ENCODE data around the gene SESTD1. TPM values are rescaled to one million over a fixed set of nuclear protein-coding genes. Genes with fewer than 3 reads are reported as not detected.
"Not testable (repeated sequence)": the region's sequence is repeated elsewhere in the genome, so short reads cannot be mapped to it uniquely, and the experiment has no call there.

The SESTD1 gene
- total and polyA plus RNA-seq, 2 donors = 41.1 to 81.0 TPM

DNA sequence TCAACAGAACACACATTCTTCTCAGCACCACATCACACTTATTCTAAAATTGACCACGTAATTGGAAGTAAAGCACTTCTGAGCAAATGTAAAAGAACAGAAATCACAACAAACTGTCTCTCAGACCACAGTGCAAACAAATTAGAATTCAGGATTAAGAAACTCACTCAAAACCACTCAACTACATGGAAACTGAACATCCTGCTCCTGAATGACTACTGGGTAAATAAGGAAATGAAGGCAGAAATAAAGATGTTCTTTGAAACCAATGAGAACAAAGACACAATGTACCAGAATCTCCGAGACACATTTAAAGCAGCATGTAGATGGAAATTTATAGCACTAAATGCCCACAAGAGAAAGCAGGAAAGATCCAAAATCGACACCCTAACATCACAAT, 50.0 kb downstream of the SESTD1 start:
- H3K4me1 ChIP-seq (ENCODE audit: insufficient read depth); DNase-seq (ENCODE audit: extremely low spot score); H3K27ac ChIP-seq (ENCODE audit: low read depth); H3K4me3 ChIP-seq (ENCODE audit: low read depth, low read length); H3K36me3 ChIP-seq (ENCODE audit: insufficient read depth): not testable (repeated sequence)
- WGBS = 89% methylated on average over 3 of the region's 3 CpGs

DNA sequence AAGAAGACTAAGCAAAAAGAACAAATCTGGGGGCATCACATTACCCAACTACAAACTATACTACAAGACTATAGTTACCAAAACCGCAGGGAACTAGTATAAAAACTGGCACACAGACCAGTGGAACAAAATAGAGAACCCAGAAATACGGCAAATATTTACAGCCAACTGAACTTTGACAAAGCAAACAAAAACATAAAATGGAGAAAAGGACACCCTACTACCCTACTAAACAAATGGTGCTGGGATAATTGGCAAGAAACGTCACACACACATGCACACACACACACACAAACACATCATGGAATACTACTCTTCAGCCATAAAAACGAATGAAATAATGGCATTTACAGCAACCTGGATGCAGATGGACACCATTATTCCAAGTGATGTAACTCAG, 53.3 kb downstream of the SESTD1 start:
- no peaks in the 10 kb centered on the region for H3K36me3 ChIP-seq (ENCODE audit: insufficient read depth)
- H3K4me3 ChIP-seq (ENCODE audit: low read depth, low read length) = no peak overlapping the region
- no peaks in the 10 kb centered on the region for H3K4me1 ChIP-seq (ENCODE audit: insufficient read depth)
- WGBS = 93% methylated on average over 4 of the region's 4 CpGs
- no peak overlapping the region for H3K27ac ChIP-seq (ENCODE audit: low read depth)
- DNase-seq (ENCODE audit: extremely low spot score) = no peak

DNA sequence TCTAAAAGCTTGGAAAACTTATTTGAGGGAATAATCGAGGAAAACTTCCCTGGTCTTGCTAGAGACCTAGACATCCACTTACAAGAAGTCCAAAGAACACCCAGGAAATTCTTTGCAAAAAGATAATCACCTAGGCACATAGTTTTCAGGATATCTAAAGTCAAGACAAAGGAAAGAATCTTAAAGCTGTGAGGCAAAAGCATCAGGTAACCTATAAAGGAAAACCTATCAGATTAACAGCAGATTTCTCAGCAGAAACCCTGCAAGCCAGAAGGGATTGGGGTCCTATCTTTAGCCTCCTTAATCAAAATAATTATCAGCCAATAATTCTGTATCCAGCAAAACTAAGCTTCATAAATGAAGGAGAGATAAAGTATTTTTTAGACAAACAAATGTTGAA, 56.4 kb downstream of the SESTD1 start:
- not testable (repeated sequence) for H3K4me3 ChIP-seq (ENCODE audit: low read depth, low read length); H3K36me3 ChIP-seq (ENCODE audit: insufficient read depth); H3K27ac ChIP-seq (ENCODE audit: low read depth); H3K4me1 ChIP-seq (ENCODE audit: insufficient read depth); DNase-seq (ENCODE audit: extremely low spot score)
- 93% methylated on average over 1 of the region's 1 CpG for WGBS

DNA sequence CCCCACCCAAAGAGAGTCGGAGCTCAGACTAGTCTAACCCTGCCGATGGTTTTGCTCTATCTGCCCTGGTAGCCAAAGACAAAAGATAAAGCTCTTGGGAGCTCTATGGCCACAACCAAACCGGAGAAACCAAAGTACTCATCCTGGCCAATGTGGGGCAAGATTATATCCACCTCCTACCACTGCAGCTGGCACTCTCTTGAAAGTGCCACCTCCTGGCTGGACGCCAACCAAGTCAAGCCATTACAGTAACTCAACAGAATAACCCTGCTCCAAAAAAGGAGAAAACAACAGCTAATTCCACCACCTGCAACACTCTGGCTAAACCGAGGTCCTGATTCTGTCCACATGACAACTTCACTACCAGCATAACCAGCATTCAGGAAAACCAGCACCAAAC, 57.6 kb downstream of the SESTD1 start:
- H3K27ac ChIP-seq (ENCODE audit: low read depth) = no peak overlapping the region
- H3K4me3 ChIP-seq (ENCODE audit: low read depth, low read length) = no peak overlapping the region
- 96% methylated on average over 5 of the region's 5 CpGs for WGBS

DNA sequence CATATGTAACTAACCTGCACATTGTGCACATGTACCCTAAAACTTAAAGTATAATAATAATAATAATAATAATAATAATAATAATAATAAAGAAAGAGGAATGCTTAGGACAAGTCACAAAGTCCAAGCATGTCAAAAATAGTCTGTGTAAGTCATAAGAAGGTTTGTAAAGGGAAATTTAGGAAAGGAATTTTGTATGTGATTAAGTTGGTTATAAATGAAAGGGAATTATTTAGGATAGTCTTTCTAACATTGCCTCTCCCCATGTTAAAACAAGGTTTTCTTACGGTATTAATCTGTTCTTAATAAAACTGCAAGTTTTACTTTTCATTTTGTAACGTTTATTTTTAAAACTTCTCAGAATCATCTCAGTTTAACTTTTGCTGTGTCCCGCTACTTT, 62.8 kb downstream of the SESTD1 start:
- no peaks in the 10 kb centered on the region for H3K4me1 ChIP-seq (ENCODE audit: insufficient read depth)
- no peak for DNase-seq (ENCODE audit: extremely low spot score)
- H3K4me3 ChIP-seq (ENCODE audit: low read depth, low read length) = no peak overlapping the region
- no peak overlapping the region for H3K27ac ChIP-seq (ENCODE audit: low read depth)
- 96% methylated on average over 3 of the region's 3 CpGs for WGBS
- H3K36me3 ChIP-seq (ENCODE audit: insufficient read depth) = no peaks in the 10 kb centered on the region

More for the DNA sequence above, 57.6 kb downstream of the SESTD1 start:
- H3K36me3 ChIP-seq (ENCODE audit: insufficient read depth) = no peaks in the 10 kb centered on the region
- no peaks in the 10 kb centered on the region for H3K4me1 ChIP-seq (ENCODE audit: insufficient read depth)
- DNase-seq (ENCODE audit: extremely low spot score) = no peak

DNA sequence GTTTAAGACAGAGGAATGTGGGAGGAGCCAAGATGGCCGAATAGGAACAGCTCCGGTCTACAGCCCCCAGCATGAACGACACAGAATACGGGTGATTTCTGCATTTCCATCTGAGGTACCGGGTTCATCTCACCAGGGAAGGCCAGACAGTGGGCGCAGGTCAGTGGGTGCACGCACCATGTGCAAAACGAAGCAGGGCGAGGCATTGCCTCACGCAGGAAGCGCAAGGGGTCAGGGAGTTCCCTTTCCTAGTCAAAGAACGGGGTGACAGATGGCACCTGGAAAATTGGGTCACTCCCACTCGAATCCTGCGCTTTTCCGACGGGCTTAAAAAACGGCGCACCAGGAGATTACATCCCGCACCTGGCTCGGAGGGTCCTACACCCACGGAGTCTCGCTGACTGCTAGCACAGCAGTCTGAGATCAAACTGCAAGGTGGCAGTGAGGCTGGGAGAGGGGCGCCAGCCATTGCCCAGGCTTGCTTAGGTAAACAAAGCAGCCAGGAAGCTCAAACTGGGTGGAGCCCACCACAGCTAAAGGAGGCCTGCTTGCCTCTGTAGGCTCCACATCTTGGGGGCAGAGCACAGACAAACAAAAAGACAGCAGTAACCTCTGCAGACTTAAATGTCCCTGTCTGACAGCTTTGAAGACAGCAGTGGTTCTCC, 68.6 kb downstream of the SESTD1 start:
- H3K4me1 ChIP-seq (ENCODE audit: insufficient read depth); H3K27ac ChIP-seq (ENCODE audit: low read depth); DNase-seq (ENCODE audit: extremely low spot score); H3K4me3 ChIP-seq (ENCODE audit: low read depth, low read length); H3K36me3 ChIP-seq (ENCODE audit: insufficient read depth): not testable (repeated sequence)
- 94% methylated on average over 23 of the region's 23 CpGs for WGBS

DNA sequence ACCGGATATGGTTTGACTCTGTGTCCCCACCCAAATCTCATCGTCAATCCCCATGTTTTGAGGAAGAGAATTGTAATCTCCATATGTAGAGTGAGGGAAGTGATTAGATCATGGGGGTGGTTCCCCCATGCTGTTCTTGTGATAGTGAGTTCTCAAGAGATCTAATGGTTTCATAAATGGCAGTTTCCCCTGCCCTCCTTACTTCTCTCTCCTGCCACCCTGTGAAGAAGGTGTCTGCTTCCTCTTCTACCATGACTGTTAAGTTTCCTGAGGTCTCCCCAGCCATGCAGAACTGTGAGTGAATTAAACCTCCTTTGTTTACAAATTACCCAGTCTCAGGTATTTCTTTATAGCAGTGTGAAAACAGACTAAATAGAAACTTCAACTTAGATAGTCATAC, 69.5 kb downstream of the SESTD1 start:
- Histone ChIP-seq H3K36me3 (ENCODE audit: insufficient read depth) (peaks cover 2% of the 10 kb centered on the region), H3K27ac (ENCODE audit: low read depth) (no peak overlapping the region), H3K4me1 (ENCODE audit: insufficient read depth) (no peaks in the 10 kb centered on the region), H3K4me3 (ENCODE audit: low read depth, low read length) (no peak overlapping the region)
- no peak for DNase-seq (ENCODE audit: extremely low spot score)
- WGBS = 96% methylated on average over 2 of the region's 2 CpGs

DNA sequence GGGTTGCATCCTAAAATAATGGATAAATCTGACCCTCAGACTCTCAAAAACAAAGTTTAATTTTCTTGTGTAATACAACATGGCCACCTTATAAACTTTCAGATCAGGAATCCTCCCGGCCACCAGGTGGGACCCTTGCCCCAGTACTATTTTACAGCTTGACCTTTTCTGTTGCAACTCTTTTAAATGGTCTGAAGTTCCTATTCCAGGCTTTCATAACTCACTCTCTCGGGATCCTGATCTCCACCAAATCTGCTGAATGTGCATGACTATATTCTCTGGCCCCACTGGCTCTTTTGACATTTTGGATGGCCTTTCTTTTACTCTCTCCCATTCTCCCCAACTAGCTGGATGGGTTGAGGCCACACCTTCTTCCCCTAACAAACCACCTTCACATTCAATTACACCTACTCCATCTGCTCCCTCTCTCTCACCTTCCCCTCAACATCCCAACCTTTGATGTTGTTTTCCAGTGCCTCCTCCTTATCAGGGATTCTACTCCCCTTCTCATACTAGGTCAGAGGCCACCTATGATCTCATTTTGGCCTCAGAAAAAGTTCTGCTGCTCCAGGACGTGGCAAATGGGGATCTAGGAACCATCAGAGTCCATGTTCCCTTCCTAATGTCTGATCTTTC, 70.8 kb downstream of the SESTD1 start:
- Histone ChIP-seq H3K36me3 (ENCODE audit: insufficient read depth) (peaks cover 2% of the 10 kb centered on the region), H3K4me3 (ENCODE audit: low read depth, low read length) (no peak overlapping the region), H3K27ac (ENCODE audit: low read depth) (no peak overlapping the region), H3K4me1 (ENCODE audit: insufficient read depth) (no peaks in the 10 kb centered on the region)
- DNase-seq (ENCODE audit: extremely low spot score) = no peak
- 89% methylated on average over 3 of the region's 3 CpGs for WGBS

DNA sequence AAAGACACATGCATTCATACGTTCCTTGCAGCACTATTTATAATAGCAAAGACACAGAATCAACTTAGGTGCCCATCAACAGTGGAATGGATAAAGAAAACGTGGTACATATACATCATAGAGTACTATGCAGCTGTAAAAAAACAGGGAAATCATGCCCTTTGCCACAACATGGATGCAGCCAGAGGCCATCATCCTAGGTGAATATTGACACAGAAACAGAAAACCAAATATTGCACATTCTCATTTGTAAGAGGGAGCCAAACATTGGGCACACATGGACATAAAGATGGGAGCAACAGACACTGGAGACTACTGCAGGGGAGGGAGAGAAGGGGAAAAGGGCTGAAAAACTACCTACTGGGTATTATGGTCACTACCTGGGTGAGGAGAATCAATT, 73.5 kb downstream of the SESTD1 start:
- DNase-seq (ENCODE audit: extremely low spot score) = no peak
- Histone ChIP-seq H3K4me3 (ENCODE audit: low read depth, low read length) (no peak overlapping the region), H3K4me1 (ENCODE audit: insufficient read depth) (no peaks in the 10 kb centered on the region), H3K27ac (ENCODE audit: low read depth) (no peak overlapping the region), H3K36me3 (ENCODE audit: insufficient read depth) (peaks cover 2% of the 10 kb centered on the region)
- 92% methylated on average over 2 of the region's 2 CpGs for WGBS

DNA sequence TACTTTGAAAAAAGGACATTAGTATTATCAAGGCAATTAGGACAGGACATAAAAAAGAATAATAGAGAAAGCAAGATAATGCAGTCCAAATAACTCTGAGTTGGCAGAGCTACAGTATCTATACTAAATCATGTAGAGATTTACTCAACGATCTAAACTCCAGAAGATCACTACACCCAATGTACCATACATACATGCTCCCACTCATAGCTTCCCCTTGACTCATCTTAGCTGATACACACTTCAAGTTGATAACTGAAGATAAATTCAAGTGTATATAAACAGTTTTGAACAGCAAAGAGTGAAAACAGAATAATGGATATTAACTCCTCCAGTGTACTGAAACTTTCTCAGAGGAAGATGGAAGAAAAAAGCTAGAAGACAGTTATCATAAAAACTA, 78.5 kb downstream of the SESTD1 start:
- DNase-seq (ENCODE audit: extremely low spot score) = no peak
- peaks cover 1% of the 10 kb centered on the region for H3K36me3 ChIP-seq (ENCODE audit: insufficient read depth)
- WGBS = 25% methylated on average over 1 of the region's 1 CpG
- H3K27ac ChIP-seq (ENCODE audit: low read depth) = no peak overlapping the region
- no peaks in the 10 kb centered on the region for H3K4me1 ChIP-seq (ENCODE audit: insufficient read depth)
- H3K4me3 ChIP-seq (ENCODE audit: low read depth, low read length) = no peak overlapping the region

DNA sequence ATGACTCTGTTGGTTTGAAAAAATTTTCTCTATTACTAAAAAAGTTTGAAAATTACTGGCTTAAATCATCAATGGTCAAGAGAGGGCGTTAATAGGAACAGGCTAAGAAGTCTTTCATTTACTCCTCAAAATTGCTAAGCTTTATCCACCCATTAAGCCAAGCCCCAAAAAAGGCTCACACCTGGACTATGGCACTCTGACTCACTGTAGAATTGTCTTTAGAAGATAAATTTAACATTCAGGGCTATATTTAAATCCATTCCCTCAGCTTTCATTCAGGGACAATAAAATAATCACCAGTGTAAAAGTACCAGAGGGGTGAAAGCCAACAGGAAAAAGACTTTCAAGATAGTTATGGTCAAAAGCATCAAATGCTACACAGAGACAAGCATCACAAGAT, 80.0 kb downstream of the SESTD1 start:
- no peaks in the 10 kb centered on the region for H3K4me1 ChIP-seq (ENCODE audit: insufficient read depth)
- H3K36me3 ChIP-seq (ENCODE audit: insufficient read depth) = no peaks in the 10 kb centered on the region
- 84% methylated on average over 1 of the region's 1 CpG for WGBS
- no peak overlapping the region for H3K4me3 ChIP-seq (ENCODE audit: low read depth, low read length)
- DNase-seq (ENCODE audit: extremely low spot score) = no peak
- no peak overlapping the region for H3K27ac ChIP-seq (ENCODE audit: low read depth)

DNA sequence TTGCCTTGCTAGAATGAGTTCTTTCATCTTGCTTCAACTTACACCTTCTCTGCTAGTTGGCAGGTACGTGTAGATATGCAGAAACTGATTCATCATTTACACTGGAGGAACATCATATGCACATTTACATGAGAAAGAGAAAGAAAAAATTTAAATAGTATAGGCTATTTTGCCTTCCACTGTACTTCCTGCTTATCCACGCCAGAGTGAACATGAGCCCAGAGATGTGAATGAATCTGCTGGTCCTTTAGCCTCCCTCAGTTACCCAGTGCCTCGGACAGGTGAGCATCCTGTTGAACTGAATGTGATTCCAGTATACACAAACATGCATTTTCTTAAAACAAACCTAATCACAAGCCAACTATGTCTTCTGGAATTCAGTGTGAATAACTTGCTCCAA, 83.6 kb downstream of the SESTD1 start:
- WGBS = 91% methylated on average over 3 of the region's 3 CpGs
- Histone ChIP-seq H3K27ac (ENCODE audit: low read depth) (no peak overlapping the region), H3K4me3 (ENCODE audit: low read depth, low read length) (no peak overlapping the region), H3K4me1 (ENCODE audit: insufficient read depth) (no peaks in the 10 kb centered on the region), H3K36me3 (ENCODE audit: insufficient read depth) (no peaks in the 10 kb centered on the region)
- no peak for DNase-seq (ENCODE audit: extremely low spot score)

DNA sequence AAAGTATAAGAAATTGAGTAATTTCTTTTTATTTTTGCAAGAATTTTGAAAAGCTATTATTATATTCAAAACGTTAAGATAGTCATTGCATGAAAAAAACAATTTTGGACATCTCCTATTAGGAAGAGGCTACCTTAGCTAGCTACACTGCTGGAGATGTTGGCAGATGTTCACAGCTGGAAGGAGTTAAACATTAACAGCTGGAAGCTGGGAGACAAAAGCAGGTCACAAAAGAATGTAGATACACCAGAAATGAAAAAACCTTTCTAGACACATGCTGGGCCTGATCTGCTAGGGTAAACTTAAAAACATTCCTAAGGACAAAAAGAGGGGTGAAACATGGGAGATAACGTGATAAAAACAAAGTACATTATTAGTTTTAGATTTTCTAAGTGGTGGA, 84.4 kb downstream of the SESTD1 start:
- H3K27ac ChIP-seq (ENCODE audit: low read depth) = no peak overlapping the region
- H3K4me1 ChIP-seq (ENCODE audit: insufficient read depth) = no peaks in the 10 kb centered on the region
- peaks cover 1% of the 10 kb centered on the region for H3K36me3 ChIP-seq (ENCODE audit: insufficient read depth)
- 48% methylated on average over 2 of the region's 2 CpGs for WGBS
- no peak overlapping the region for H3K4me3 ChIP-seq (ENCODE audit: low read depth, low read length)
- DNase-seq (ENCODE audit: extremely low spot score) = no peak

DNA sequence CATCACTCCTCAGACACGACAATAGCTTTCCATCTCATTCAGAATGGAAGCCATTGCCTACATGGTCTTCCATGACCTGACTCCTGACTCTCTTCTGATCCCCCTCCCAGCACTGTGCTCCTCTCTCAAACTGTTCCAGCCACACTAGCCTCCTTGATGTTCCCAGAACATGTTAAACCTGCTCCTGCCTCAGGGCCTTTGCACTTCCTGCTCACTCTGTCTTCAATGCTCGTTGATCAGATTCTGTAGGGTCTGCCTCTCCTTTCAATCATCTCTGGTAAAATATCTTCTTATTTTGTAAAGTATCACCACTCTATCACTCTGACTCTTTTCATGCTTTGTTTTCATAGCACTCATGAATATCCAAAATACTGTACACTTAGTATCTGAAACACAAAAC, 84.9 kb downstream of the SESTD1 start:
- Histone ChIP-seq H3K4me3 (ENCODE audit: low read depth, low read length) (no peak overlapping the region), H3K36me3 (ENCODE audit: insufficient read depth) (peaks cover 1% of the 10 kb centered on the region), H3K27ac (ENCODE audit: low read depth) (no peak overlapping the region), H3K4me1 (ENCODE audit: insufficient read depth) (no peaks in the 10 kb centered on the region)
- DNase-seq (ENCODE audit: extremely low spot score) = no peak
- 94% methylated on average over 2 of the region's 2 CpGs for WGBS

All from urinary bladder (tissue), 4 donors.